GM21390 (cell line): ENCODE measurements around the gene POLR3H.

ENCODE experiments used
- ATAC-seq: cut with Tn5 transposase; IDR thresholded peaks from one replicate; pipeline ENCODE4 v1.9.1; 2021; ENCODE audit not compliant: unreplicated experiment

The POLR3H gene

DNA sequence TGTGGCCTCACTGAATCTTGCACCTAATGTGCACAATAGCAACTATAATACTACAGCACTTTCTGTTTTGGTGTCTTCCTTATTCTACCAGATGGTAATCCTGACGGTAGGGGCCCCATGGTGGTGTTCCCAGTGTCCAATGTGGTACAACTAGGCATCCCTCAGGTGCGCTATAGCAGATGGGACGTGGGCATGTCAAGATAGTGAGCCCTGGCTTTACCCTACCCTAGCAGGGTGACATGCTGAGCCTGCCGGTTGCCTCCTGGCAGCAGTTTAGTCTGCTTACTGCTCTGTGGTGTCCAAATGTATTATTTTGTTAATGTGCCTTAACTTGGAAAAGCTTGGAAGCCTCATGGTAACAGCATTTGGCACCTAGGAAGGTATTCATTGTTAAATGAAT is 56.2 kb downstream of the POLR3H start:
- no peak for ATAC-seq

DNA sequence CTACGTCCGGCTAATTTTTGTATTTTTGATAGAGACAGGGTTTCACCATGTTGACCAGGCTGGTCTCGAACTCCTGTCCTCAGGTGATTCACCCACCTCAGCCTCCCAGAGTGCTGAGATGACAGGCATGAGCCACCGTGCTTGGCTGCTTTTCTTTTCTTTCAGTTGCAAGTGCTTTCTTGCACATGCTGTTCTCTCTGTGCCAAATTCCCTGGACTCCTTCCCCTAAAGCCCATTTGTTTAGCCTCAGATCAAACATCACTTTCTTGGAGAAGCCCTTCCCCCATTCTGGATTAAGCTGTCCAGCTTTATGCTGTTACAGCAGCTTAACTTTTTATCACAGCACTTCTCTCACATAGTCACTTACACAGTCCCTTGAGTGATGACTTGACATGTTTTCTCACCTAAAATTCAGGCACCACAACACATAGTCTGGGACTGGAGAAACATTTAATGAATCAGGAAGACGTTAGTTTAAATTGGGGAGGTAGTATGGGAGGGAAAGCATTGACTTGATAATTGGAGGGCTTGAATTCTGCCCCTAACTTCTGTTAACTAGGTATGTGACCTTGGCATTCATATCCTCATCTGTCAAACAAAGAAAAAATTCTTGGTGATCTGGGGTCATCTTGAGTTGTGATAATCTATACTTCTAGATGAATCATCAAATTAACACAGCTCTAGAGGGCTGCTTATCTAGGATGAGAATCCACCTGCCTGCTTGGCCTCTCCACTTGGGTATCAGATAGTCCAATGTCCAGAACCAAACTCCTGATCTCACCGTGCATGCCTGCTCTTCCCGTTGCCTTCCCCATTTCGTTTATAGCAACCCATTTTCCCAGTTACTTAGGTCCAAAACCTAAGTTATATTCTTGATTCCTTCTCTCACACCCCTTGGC is 57.0 kb downstream of the POLR3H start:
- ATAC-seq = no peak

DNA sequence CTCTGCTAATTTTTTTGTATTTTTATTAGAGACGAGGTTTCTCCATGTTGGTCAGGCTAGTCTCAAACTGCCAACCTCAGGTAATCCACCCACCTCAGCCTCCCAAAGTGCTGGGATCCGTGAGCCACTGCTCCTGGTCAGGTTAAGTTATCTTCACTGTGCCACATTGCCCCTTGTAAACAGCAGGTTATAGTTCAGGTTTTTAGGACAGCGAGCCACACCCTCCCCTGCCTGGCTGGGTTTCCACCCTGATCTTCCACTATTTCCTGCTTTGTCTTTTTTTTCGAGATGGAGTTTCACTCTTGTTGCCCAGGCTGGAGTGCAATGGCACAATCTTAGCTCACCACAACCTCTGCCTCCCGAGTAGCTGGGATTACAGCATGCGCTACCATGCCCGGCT is 59.2 kb downstream of the POLR3H start:
- ATAC-seq = no peak

DNA sequence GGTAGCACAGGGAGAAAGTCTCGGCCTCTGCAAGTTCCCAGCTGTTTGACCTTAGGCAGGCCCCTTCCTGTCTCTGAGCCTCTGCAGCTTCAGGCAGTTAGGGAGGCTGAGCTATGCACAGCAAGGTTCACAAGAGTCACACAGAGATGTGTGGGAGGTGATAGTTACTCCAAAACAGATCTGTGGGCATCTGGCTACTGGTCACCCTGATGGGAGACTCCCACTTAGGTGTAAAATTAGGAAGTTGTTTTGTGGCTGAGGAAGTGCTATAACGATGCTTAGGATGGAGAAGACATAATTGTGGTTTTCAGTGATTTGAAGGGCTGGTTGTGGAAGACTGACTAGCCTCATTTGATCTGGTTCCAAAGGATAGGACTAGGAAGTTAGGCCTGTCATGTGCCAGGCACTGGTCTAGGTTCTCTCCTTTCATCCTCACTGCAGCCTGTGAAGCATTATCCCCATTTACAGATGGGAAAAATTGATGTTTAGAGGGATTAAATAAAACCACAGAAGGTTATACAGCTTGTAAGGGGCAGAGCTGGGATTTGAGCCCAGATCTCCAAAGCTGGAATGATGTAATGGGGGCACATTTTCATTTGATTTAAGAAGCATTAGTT is 61.8 kb downstream of the POLR3H start:
- ATAC-seq = no peak

DNA sequence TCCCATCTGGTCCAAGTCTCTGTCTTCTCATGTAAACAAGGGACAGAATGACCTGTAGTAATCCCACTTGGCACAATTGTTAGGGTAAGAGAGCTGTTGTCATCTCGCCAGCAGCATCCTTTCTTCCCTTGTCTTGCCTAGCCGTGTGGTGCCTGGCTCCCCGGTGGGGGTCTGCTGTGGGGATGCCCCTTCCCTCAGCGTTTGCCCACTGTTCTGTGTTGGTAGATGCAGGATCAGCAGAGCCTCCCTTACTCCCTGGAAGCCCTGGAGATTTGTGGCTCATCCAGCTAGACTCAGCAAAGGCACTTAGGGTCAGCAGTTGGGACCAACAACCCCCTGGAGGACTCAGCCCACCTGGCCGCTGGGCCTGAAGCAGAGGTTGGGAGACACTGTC is 62.3 kb downstream of the POLR3H start:
- no peak for ATAC-seq

DNA sequence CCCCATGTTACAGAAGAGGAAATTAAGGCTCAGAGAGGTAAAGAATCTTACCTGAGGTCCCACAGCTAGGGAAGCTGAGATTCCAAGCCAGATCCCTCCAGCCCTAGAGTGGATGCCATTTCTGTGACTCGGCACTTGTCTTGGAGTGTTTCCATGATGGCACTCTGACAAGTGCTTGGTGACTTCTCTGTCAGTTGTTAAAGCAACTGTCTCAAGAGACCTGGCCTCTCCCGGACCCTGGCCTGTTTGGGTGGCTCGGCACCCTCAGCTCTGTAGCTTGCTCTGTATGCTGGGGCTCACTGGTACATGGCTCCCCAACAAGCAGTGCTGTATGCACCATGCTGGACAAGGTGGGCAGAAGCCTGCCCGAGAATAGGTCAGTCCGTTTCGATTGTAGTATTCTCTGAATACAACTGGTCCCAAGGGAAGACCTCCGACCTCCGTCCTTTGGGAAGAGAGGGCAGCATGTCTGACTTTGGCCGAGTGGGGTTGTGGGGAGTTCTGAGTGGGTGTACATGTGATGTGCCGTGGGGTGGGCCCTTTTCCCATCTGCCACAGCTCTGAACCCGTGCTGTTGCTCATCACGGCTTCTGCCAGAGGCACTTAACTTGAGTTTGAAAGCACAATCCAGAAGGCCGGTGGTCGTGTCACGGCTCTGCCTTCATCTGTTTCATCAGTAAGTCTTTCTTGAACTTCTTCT is 63.0 kb downstream of the POLR3H start:
- no peak for ATAC-seq

DNA sequence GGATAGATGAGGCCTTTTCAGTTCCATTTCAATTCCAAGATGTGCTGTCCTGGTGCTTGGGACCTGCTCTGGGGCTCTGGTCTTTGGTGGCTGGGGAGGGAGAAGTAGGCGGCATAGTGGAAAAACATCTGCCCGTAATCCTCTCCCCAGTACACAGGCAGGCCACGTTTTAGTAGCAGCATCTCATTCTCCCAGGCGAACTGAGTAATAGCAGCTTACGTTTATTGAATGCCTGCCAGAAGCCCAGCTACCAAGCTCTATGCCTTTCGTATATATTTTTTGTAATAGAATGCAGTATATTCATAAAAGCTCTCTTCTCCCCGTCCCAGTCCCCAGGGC is 63.9 kb downstream of the POLR3H start:
- ATAC-seq = no peak

DNA sequence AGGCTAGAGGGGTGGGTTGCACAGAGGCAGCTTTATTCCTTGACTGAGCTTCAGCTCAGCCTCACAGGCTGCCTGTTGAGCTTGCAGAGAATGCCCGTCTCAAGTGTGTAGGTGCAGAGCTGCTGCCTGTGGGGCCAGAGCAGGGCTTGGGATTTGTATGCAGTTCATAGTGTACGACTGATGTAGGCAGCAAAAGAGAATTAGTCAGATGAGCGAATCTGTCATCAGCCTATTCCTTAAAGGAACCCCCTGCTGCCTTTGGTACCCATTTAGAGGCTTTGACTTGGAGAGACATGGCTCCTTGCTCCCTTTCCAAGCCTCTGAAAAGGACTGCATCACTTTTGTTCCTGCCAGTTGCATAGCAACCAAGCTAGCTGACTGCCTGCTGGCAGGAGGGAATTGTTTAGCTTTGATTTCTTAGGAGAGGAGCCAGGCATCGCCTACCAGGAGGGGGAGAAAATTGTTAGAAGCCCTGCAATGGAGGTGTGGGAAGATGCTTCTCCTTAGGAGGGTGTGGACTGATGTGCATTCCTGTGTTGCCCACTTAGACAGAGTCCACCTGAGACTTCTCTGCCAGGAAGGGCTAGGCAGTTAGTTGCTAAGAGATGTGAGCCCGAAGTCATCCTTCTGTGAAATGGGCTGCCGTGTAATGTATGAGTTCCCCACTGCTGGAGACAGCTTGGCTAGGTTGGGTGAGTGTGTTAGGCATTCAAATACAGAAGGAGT is 64.4 kb downstream of the POLR3H start:
- ATAC-seq = no peak

DNA sequence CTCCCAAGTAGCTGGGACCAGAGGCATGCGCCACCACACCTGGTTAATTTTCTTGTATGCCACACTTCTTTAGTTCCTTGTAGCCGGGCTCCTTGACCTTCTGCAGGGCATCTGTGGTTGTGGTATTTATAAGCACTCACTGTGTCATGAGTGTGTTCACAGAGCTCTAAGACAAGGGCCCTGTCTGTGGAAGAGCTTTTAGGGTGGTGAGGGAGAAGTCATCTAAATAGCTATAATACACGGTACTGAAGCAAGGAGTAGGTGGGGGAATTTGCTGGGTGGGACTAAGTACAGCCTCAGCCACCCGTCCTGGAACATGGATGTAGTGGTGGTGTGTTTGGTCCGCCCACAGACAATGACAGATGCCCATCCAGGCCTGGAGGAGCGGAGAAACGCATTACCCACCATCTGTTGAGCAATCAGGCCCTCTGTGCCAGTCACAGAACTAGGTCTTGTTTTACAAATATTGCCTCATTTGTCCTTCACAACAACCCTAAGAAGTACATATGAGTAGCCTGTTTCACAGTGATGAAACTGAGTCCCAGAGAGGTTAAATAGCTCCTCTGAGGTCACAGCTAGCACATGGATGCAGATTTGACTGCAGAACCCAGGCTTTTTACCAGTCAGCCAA is 65.3 kb downstream of the POLR3H start:
- ATAC-seq = no peak

DNA sequence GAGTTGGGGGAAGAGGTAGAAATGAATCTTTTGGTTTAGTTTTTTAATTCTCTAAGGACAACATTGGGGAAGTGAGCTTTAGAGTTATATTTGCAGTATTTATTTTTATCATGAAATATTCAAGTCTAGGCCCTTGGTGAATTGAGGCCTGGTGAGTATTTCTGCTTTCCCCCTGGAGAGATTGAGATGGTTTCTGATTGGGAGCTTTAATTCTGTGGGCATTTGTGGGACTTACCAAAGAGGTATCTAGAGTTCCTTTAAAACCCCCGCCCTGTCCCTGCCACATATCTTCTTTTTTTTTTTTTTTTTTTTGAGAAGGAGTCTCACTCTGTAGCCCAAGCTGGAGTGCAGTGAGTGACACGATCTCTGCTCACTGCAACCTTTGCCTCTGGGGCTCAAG is 65.8 kb downstream of the POLR3H start:
- no peak for ATAC-seq
